T-helper 22 cell (primary cell): ENCODE results near the gene ANKS1A.

Experiments
- DNase-seq: peaks from one replicate; pipeline ENCODE4 v3.0.0-alpha.2; 2020; ENCODE audit warnings: low read depth

ANKS1A gene

DNA sequence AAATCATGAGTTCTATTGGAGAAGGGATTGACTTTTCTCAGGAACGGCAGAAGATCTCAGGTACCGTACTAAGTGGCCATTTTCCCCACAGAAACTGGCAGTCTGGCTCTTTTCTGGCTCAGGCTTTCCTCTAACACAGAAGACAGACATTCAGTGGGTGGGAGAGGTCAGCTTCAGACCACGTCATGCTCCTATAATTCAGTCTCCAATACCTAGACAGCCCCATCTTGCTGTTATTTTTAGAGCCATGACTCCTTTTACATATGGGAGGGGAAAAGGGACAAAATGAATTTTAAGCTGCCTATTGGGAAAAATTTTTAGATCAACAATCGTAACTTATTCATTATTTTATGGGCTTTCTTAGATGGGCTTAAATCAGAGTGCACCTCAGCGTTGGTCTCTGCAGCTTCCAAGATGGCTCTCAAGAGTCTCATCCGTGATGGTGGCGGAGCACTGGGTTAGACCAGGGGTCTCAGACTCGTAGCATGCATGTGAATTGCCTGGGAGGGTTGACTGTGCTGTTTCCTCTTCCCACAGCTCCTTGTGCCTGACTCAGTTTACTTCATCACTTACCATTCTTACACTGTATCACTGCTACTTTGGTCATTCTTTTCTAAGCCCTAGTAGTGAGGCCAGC, 165.2 kb downstream of the ANKS1A start:
- no peak for DNase-seq

GRCh38 chr6:35054743-35055130, 165.7 kb downstream of the ANKS1A start:
- DNase-seq = no peak

- DNase-seq = no peak
These were observed 166.8 kb downstream of the ANKS1A start for GRCh38 chr6:35055891-35056290.

DNA sequence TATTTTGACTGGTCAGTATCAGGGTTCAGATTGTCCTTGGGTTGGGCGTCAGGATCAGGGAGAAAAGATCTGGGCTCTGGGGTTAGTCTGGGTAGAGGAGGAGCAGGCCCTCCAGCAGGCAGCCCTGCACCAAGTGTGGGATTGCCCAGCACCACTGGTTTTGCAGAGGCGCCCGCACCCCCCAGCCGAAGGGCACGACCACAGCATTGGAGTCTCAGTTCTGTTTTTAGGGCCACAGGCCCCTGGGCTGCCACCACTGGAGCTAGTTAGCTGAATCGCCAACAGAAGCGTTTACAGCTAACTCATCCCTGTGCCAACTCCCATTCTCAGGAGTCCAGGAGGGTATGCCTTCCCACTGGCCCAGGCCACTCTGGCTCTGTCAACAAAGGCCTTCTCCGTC, 167.9 kb downstream of the ANKS1A start:
- no peak for DNase-seq

DNA sequence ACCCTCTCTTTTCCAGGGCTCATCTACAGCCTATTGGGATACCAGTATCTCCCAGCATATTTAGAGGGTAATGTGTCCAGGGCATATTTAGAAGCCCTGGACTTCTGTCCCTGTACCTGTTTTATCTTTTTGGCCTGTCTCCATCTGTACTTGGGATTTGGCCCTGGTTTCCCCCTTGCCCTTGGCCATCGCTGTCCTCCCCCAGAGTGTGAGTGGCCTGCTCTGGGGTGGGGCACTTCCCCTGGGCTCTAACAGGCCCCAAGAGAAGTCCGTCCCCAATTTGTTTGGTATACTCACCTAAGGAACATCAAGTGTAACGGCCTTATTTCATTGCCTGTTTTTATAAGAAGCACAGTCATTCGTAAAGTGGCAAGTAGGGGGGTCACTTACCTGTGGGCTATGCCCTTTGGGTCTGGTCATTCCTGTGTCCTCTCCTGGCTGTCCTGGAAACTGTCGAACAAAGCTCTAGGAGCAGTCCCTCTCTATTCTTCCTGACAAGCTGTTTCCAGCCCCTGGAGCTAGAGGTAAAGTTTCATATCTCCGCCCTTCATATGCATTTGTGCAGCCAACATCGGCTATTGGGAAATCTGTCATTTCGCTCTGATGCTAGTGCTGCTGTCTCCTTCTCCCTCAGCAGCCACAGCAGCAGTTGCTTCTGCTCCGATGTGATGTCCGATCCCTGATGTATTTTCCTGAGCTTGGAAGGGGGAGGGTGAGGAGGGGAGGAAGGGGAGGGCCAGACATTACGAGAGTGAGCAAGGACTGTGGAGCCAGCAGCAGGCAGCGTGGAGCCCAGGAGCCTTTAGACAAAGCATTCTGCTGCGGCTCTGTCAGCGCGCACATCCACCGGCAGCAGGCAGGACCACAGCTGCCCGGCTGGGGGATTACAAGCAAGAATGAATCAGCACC, 168.6 kb downstream of the ANKS1A start:
- no peak for DNase-seq

DNA sequence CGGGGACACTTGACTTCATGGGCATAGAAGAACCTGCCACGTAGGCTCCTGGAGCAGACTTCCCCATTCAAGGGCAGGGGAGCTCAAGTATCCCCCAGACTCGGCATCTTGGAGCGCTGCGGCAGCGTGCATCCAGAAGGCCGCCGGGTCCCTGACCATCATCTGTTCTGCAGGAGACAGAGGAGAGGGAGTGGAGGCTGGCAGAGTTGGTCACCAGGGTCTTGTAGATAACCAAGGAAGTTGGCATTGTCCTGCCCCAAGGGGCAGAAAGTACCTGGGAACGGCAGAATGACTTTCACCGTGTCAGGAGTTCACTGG, 169.3 kb downstream of the ANKS1A start:
- no peak for DNase-seq

GRCh38 chr6:35058865-35059522, 169.9 kb downstream of the ANKS1A start:
- DNase-seq = no peak

GRCh38 chr6:35059596-35060345, 170.7 kb downstream of the ANKS1A start:
- DNase-seq = no peak

- DNase-seq = no peak
These were observed 172.1 kb downstream of the ANKS1A start for GRCh38 chr6:35061102-35061615.

GRCh38 chr6:35061651-35062410, 172.8 kb downstream of the ANKS1A start:
- no peak for DNase-seq

- no peak for DNase-seq
These were observed 173.9 kb downstream of the ANKS1A start for GRCh38 chr6:35062676-35063574.

GRCh38 chr6:35063701-35064280, 174.7 kb downstream of the ANKS1A start:
- DNase-seq = no peak

GRCh38 chr6:35064290-35064689, 175.2 kb downstream of the ANKS1A start:
- no peak for DNase-seq

- DNase-seq = no peak
These were observed 175.8 kb downstream of the ANKS1A start for GRCh38 chr6:35064757-35065440.

GRCh38 chr6:35065441-35065800, 176.4 kb downstream of the ANKS1A start:
- no peak for DNase-seq

- DNase-seq = no peak
These were observed 176.8 kb downstream of the ANKS1A start for GRCh38 chr6:35065870-35066269.

DNA sequence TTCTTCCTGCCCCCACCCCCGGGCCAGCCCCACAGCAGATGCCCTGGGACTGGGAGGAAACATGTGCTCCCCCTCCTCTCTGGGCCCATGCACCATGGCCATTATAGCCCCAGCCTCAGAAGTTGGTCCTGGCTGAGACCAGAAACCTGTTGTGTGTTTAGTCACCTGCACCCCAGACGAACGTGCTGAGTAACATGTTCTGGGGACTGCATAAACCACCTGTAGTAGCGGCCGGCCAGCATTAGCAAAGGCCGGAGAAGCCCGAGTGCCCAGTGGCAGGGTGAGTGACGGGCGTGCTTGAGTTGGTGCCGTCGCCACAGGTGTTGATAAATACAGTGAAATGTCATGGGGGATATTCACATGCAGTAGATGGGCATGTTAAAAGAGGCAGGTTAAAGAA, 178.2 kb downstream of the ANKS1A start:
- no peak for DNase-seq

GRCh38 chr6:35068206-35068605, 179.2 kb downstream of the ANKS1A start:
- DNase-seq = no peak

DNA sequence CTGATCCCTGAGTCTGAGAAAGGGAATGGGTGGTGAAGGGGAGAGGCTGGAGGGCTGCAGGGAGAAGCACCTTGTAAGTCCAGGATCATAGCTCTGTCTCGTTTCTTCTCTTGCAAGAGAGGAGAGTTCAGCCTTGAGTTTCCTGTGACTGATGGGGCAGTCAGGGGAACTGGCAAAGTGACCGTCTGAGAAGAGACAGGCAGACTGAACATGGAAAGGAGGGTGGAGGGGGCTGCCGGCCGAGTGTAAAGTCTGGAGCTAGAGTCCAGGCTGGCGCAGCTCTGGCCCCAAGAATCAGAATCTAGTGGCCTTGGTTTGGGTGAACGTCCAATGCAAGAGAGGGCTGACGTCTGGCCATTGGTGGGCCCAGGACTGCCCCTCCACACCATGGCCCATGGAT, 179.6 kb downstream of the ANKS1A start:
- no peak for DNase-seq

- no peak for DNase-seq
These were observed 180.2 kb downstream of the ANKS1A start for GRCh38 chr6:35069262-35069661.
